Prostate gland (tissue), 2 donors: Measurements from ENCODE around the gene TIMMDC1. TPM values are rescaled to one million over a fixed set of nuclear protein-coding genes. Genes with fewer than 3 reads are reported as not detected.

Experiments
- DNase-seq: peaks from one replicate; pipeline ENCODE4 v3.0.0-alpha.2; 2019; ENCODE audit warnings: low spot score
- H3K27ac ChIP-seq, 2 donors: fragments of 200-600 bp; sonication (generic); 2 replicates each; pipeline ENCODE4 v1.5.1; 2017 to 2019
- H3K27me3 ChIP-seq: fragments of 200-600 bp; sonication (generic); replicated peaks from 2 replicates; pipeline ENCODE4 v1.5.1; 2019; ENCODE audit not compliant: insufficient read depth
- H3K36me3 ChIP-seq, 2 donors: fragments of 200-600 bp; sonication (generic); 1 replicate in 1 of 2; 2 replicates in 1 of 2; pipeline versions ENCODE4 v1.5.1 to v1.8.1; 2017 to 2019
- H3K4me1 ChIP-seq: fragments of 200-600 bp; sonication (generic); replicated peaks from 2 replicates; pipeline ENCODE4 v1.5.1; 2019
- H3K4me3 ChIP-seq, 2 donors: fragments of 200-600 bp; sonication (generic); 2 replicates each; pipeline ENCODE4 v1.5.1; 2017 to 2019
- H3K9me3 ChIP-seq: fragments of 200-600 bp; sonication (generic); 2 replicates; pipeline ENCODE4 v1.5.1; 2017
- CTCF ChIP-seq, 4 experiments: fragments of 200-600 bp in 2 of 4; fragments of 450-650 bp in 2 of 4; sonication (generic) in 2 of 4; IDR thresholded peaks; 1 replicate in 3 of 4; 2 replicates in 1 of 4; pipeline ENCODE4 v1.5.1; 2016 to 2019; ENCODE audit warnings: antibody characterized with exemption in 4 of 4, mild to moderate bottlenecking in 2 of 4, moderate library complexity in 2 of 4
- POLR2A ChIP-seq: fragments of 450-650 bp; IDR thresholded peaks from one replicate; pipeline ENCODE4 v1.6.1; 2016; ENCODE audit warnings: antibody characterized with exemption, mild to moderate bottlenecking
- POLR2AphosphoS5 ChIP-seq: sonication (generic); formaldehyde crosslinking; IDR thresholded peaks from one replicate; pipeline ENCODE4 v1.6.1; 2017; ENCODE audit warnings: antibody characterized with exemption
- WGBS: methylation state at CpG from one replicate; pipeline ENCODE4 v1.1.5; 2018; 5-methylcytosine and 5-hydroxymethylcytosine counted together
- intact Hi-C: fragments of 100-400 bp; cut with DNase I; formaldehyde crosslinking; loops from one replicate; pipeline ENCODE4 v1.14.2; 2022
- total RNA-seq, 2 donors: library from RNA; depleted of rRNA; stranded (reverse); fragments of >200 nt; gene quantifications; one replicate each; pipeline ENCODE4 v1.1.0, GENCODE V29; 2016

The TIMMDC1 gene
- total RNA-seq, 2 donors from 2014 or later: 65.7 to 67.7 TPM

GRCh38 chr3:119530456-119530855 is 32.1 kb downstream of the TIMMDC1 start:
- Histone ChIP-seq H3K9me3 (no peaks in the 10 kb centered on the region), H3K36me3 (no peaks in the 10 kb centered on the region), H3K27me3 (no peaks in the 10 kb centered on the region), H3K4me3 (no peak overlapping the region), H3K27ac (no peak overlapping the region), H3K4me1 (no peaks in the 10 kb centered on the region)
- TF ChIP-seq POLR2A: no peak
- no peak for TF ChIP-seq CTCF (IDR thresholded peaks at IDR 0.05)
- TF ChIP-seq POLR2AphosphoS5: no peak
- intact Hi-C loops: no loop called here
- no peak for DNase-seq
- 70% methylated on average over 2 of the region's 2 CpGs for WGBS

GRCh38 chr3:119531151-119531550 is 32.8 kb downstream of the TIMMDC1 start:
- no peak for DNase-seq
- intact Hi-C loops: no loop called here
- no peaks in the 10 kb centered on the region for H3K36me3 ChIP-seq
- H3K27me3 ChIP-seq: no peaks in the 10 kb centered on the region
- H3K27ac ChIP-seq: no peak overlapping the region
- H3K4me1 ChIP-seq: no peaks in the 10 kb centered on the region
- no peak overlapping the region for H3K4me3 ChIP-seq
- WGBS: 86% methylated on average over 4 of the region's 4 CpGs
- TF ChIP-seq POLR2A (no peak), POLR2AphosphoS5 (no peak), CTCF (IDR thresholded peaks at IDR 0.05) (no peak)
- H3K9me3 ChIP-seq: no peaks in the 10 kb centered on the region

GRCh38 chr3:119534296-119534695 is 35.9 kb downstream of the TIMMDC1 start:
- no peak for TF ChIP-seq POLR2AphosphoS5
- no peak for TF ChIP-seq POLR2A
- TF ChIP-seq CTCF (IDR thresholded peaks at IDR 0.05): no peak
- H3K27me3 ChIP-seq: no peaks in the 10 kb centered on the region
- no peaks in the 10 kb centered on the region for H3K9me3 ChIP-seq
- intact Hi-C loops: no loop called here
- WGBS: 83% methylated on average over 1 of the region's 1 CpG
- H3K36me3 ChIP-seq: no peaks in the 10 kb centered on the region
- no peak overlapping the region for H3K4me3 ChIP-seq
- H3K27ac ChIP-seq: no peak overlapping the region
- DNase-seq: no peak
- H3K4me1 ChIP-seq: no peaks in the 10 kb centered on the region

GRCh38 chr3:119536757-119537156 is 38.4 kb downstream of the TIMMDC1 start:
- Histone ChIP-seq H3K27ac (no peak overlapping the region), H3K36me3 (no peaks in the 10 kb centered on the region), H3K27me3 (no peaks in the 10 kb centered on the region), H3K9me3 (no peaks in the 10 kb centered on the region), H3K4me3 (no peak overlapping the region), H3K4me1 (no peaks in the 10 kb centered on the region)
- intact Hi-C loops: no loop called here
- WGBS: 82% methylated on average over 4 of the region's 4 CpGs
- TF ChIP-seq POLR2A: no peak
- no peak for TF ChIP-seq POLR2AphosphoS5
- TF ChIP-seq CTCF (IDR thresholded peaks at IDR 0.05): no peak
- no peak for DNase-seq

GRCh38 chr3:119538772-119539171 is 40.4 kb downstream of the TIMMDC1 start:
- 76% methylated on average over 1 of the region's 1 CpG for WGBS

More at GRCh38 chr3:119538772-119539171, 40.4 kb downstream of the TIMMDC1 start:
- no peak for TF ChIP-seq POLR2A
- H3K9me3 ChIP-seq: no peaks in the 10 kb centered on the region
- H3K4me3 ChIP-seq: no peak overlapping the region
- H3K27me3 ChIP-seq: no peaks in the 10 kb centered on the region
- no peak overlapping the region for H3K27ac ChIP-seq
- DNase-seq: no peak
- no peaks in the 10 kb centered on the region for H3K4me1 ChIP-seq
- intact Hi-C loops: no loop called here
- no peaks in the 10 kb centered on the region for H3K36me3 ChIP-seq
